NCI-H2107 treated with DMSO at 0.1 percent for 48 hours (cell line): ENCODE data around the gene PGF.
"Not testable (repeated sequence)": the region's sequence is repeated elsewhere in the genome, so short reads cannot be mapped to it uniquely, and the experiment has no call there.

Experiments
- DNase-seq: peaks from one replicate; lab custom pipeline; 2025; ENCODE audit not compliant: unreplicated experiment; lab: John Stamatoyannopoulos, UW

Gene PGF

GRCh38 chr14:74945261-74945851 is 10.0 kb downstream of the PGF start:
- no peak for DNase-seq

GRCh38 chr14:74942608-74943007 is 12.8 kb downstream of the PGF start:
- no peak for DNase-seq

GRCh38 chr14:74942181-74942580 is 13.2 kb downstream of the PGF start:
- no peak for DNase-seq

GRCh38 chr14:74941676-74942097 is 13.7 kb downstream of the PGF start:
- DNase-seq = no peak

GRCh38 chr14:74940956-74941565 is 14.3 kb downstream of the PGF start:
- DNase-seq = no peak

GRCh38 chr14:74938531-74939495 is 16.6 kb downstream of the PGF start:
- DNase-seq = no peak

- no peak for DNase-seq
Observed at GRCh38 chr14:74937171-74937570, 18.2 kb downstream of the PGF start.

- no peak for DNase-seq
Observed at GRCh38 chr14:74936731-74937130, 18.7 kb downstream of the PGF start.

GRCh38 chr14:74936151-74936550 is 19.2 kb downstream of the PGF start:
- no peak for DNase-seq

GRCh38 chr14:74935360-74935680 is 20.1 kb downstream of the PGF start:
- DNase-seq = no peak

GRCh38 chr14:74934476-74935359 is 20.7 kb downstream of the PGF start:
- DNase-seq = no peak

GRCh38 chr14:74934041-74934440 is 21.4 kb downstream of the PGF start:
- DNase-seq = no peak

- DNase-seq = not testable (repeated sequence)
Observed at GRCh38 chr14:74932936-74933335, 22.5 kb downstream of the PGF start.

GRCh38 chr14:74932401-74932901 is 22.9 kb downstream of the PGF start:
- DNase-seq = no peak

- DNase-seq = not testable (repeated sequence)
Observed at GRCh38 chr14:74931744-74932143, 23.7 kb downstream of the PGF start.

GRCh38 chr14:74929242-74929641 is 26.2 kb downstream of the PGF start:
- no peak for DNase-seq

GRCh38 chr14:74927225-74927624 is 28.2 kb downstream of the PGF start:
- no peak for DNase-seq

- DNase-seq = no peak
Observed at GRCh38 chr14:74924061-74924460, 31.3 kb downstream of the PGF start.

- peak; percentile 77 for DNase-seq
Observed at GRCh38 chr14:74922752-74923401, 32.5 kb downstream of the PGF start, which contains the start of gene RPS6KL1. Gene RPS6KL1 (minus strand): TSS chr14:74923260. CDS start chr14:74921541, 1,719 bp downstream.
